Right lobe of liver (tissue), 6 donors: ENCODE measurements around the gene PARP3. TPM values are rescaled to one million over a fixed set of nuclear protein-coding genes. Genes with fewer than 3 reads are reported as not detected.

Source experiments
- ATAC-seq, 4 donors: fragments of 200-7000 bp; cut with Tn5 transposase; one replicate each; pipeline ENCODE4 v1.9.1; 2020; ENCODE audit warnings: mild to moderate bottlenecking in 4 of 4, moderate library complexity in 4 of 4
- DNase-seq, 3 donors: peaks; one replicate each; pipeline ENCODE4 v3.0.0-alpha.2; 2020
- H3K27ac ChIP-seq, 3 donors: fragments of 200-600 bp; one replicate each; pipeline ENCODE4 v1.8.0; 2022
- H3K27me3 ChIP-seq, 2 donors: fragments of 200-600 bp; one replicate each; pipeline ENCODE4 v1.8.0; 2022
- H3K36me3 ChIP-seq, 4 donors: fragments of 200-600 bp; sonication (generic) in 1 of 4; one replicate each; pipeline versions ENCODE4 v1.5.1 to v1.8.0; 2017 to 2022; ENCODE audit warnings: control low read depth in 1 of 4
- H3K4me1 ChIP-seq, 4 donors: fragments of 200-600 bp; sonication (generic) in 1 of 4; one replicate each; pipeline versions ENCODE4 v1.5.1 to v1.8.0; 2017 to 2022; ENCODE audit warnings: control low read depth in 1 of 4
- H3K4me3 ChIP-seq, 3 donors: fragments of 200-600 bp; one replicate each; pipeline ENCODE4 v1.8.0; 2022
- H3K9me3 ChIP-seq, 4 donors: fragments of 200-600 bp; sonication (generic) in 1 of 4; one replicate each; pipeline versions ENCODE4 v1.5.1 to v1.8.0; 2017 to 2022; ENCODE audit warnings: control low read depth in 1 of 4
- POLR2A ChIP-seq: fragments of 450-650 bp; IDR thresholded peaks from one replicate; pipeline ENCODE4 v1.6.1; 2017; ENCODE audit warnings: antibody characterized with exemption, mild to moderate bottlenecking
- WGBS: methylation state at CpG from one replicate; pipeline ENCODE4 v1.1.6; 2018; ENCODE audit warnings: low coverage, low lambda C conversion rate; ENCODE audit not compliant: insufficient coverage; ENCODE audit errors: missing lambda C conversion rate; 5-methylcytosine and 5-hydroxymethylcytosine counted together
- intact Hi-C, 2 donors: fragments of 100-400 bp; cut with DNase I; formaldehyde crosslinking; loops; one replicate each; pipeline versions ENCODE4 v1.11.2 to v1.14.1; 2022
- total RNA-seq, 6 experiments: library from RNA; depleted of rRNA in 2 of 6; stranded (reverse); fragments of >200 nt in 2 of 6; fragmentation: NEBNext Ultra II Directional in 3 of 6; extraction: Animal tissue kit (Norgen Biotek cat#: 25700) in 3 of 6; gene quantifications; one replicate each; pipeline versions ENCODE4 v1.1.0 to v1.2.4, GENCODE V29; 2016 to 2023
- TF ChIP-seq, protein P1 (sequence below), 4 donors: fragments of 200-600 bp in 3 of 4; fragments of 450-650 bp in 1 of 4; IDR thresholded peaks; one replicate each; pipeline versions ENCODE4 v1.5.1 to v1.8.0; 2016 to 2022; ENCODE audit warnings: antibody characterized with exemption in 4 of 4, mild to moderate bottlenecking in 2 of 4
- donor health status: DM: no; HTN: yes; CAD: no.
- donor health status: DM: no; HTN: no; CAD: no.
- donor health status: DM: no; HTN: no; CAD: no.
- donor health status: DM: no; HTN: yes; CAD: no.
- donor health status: DM: no; HTN: yes; CAD: no.

The PARP3 gene
- total RNA-seq, 6 experiments from 2014 or later, result 13.5 to 19.4 (median 16.0) TPM

DNA sequence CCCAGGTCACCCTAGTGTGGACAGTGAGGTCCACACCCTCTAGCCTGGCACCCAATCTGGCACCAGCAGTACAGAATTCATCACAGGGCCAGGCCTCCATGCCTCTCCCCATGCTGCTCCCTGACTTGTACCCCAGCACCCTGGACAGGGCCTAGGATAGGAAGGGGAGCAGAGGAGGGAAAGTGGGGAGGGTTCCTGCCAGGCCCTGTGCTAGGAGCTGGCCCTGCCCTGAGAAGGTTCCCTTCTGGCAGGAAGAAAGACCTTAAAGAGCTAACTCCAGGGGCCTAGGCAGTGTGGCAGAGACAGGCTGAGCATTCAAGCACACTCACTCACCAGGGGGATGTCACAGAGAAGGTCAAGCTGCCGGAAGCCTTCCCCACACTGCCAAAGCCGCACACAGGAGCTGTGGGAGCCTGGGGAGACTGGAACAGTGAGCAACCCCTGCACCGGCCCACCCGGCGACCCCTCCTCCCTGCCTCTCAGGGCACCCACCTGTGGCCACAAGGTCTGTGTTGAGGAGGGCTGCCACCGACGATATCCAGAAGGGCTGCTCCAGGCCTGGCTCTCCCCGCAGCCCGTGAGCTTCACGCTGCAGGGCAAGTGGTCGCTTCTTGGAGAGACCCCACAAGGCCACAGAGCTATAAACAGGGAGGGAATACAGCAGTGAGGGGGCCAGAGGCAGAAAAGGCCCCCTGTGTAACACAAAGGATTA lies 7.9 kb upstream of the PARP3 start:
- Histone ChIP-seq H3K27ac (no peak overlapping the region), H3K4me3 (no peak overlapping the region), H3K27me3 (no peaks in the 10 kb centered on the region), H3K36me3 (peaks cover 0 to 47% (median 12%) of the 10 kb centered on the region in 4 donors), H3K9me3 (no peaks in the 10 kb centered on the region), H3K4me1 (no peaks in the 10 kb centered on the region)
- peak in 1 of 3 donors; percentile 39 for DNase-seq
- 80% methylated on average over 1 of the region's 11 CpGs for WGBS
- ATAC-seq, result no peak
- TF ChIP-seq, protein P1, sequence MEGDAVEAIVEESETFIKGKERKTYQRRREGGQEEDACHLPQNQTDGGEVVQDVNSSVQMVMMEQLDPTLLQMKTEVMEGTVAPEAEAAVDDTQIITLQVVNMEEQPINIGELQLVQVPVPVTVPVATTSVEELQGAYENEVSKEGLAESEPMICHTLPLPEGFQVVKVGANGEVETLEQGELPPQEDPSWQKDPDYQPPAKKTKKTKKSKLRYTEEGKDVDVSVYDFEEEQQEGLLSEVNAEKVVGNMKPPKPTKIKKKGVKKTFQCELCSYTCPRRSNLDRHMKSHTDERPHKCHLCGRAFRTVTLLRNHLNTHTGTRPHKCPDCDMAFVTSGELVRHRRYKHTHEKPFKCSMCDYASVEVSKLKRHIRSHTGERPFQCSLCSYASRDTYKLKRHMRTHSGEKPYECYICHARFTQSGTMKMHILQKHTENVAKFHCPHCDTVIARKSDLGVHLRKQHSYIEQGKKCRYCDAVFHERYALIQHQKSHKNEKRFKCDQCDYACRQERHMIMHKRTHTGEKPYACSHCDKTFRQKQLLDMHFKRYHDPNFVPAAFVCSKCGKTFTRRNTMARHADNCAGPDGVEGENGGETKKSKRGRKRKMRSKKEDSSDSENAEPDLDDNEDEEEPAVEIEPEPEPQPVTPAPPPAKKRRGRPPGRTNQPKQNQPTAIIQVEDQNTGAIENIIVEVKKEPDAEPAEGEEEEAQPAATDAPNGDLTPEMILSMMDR (IDR thresholded peaks at IDR 0.05), result no peak
- no peak for TF ChIP-seq POLR2A
- intact Hi-C loops, result no loop called here

DNA sequence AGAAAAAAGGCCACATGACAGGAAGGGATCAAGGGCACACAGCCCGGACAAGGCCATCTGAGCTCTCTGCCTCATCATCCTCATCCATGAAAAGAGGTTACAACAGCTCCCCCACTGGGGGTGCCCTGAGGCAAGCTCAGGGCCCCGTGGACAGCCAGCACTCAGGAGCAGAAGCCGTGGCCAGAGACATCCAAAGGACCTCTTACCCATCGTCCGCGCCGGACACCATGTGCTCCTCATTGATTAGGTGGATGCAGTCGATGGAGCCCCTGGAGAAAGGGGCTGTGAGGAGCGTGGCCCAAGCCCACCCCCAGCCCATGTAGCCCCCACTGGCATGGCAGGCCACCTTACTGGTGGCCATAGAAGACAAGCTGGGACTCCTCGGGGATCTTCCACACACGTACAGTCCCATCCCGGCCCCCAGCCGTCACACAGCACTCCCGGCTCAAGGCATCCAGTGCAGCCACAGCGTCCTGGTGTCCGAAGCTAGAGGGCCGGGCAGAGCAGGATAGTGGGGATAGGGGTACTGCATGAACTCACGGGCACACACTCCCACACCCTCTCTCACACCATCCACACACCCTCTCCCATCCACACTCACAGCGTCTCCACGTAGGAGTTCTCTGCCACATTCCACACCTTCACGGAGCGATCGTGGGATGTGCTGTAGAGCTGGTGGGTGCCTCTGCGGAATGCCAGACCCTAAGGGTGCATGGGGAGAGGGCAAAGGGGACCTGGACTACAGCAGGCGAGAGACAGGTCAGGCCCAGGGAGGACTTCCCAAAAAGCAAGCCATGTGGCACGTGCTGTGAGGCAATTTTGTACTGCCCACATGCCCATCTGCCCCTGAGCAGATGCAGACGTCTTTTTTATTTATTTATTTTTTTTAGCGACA lies 6.9 kb upstream of the PARP3 start:
- intact Hi-C loops, result no loop called here
- Histone ChIP-seq H3K27ac (no peak overlapping the region), H3K4me3 (no peak overlapping the region), H3K36me3 (peaks cover 0 to 47% (median 12%) of the 10 kb centered on the region in 4 donors), H3K27me3 (no peaks in the 10 kb centered on the region), H3K4me1 (peaks cover 0 to 6% (median 1%) of the 10 kb centered on the region in 4 donors), H3K9me3 (no peaks in the 10 kb centered on the region)
- TF ChIP-seq, protein P1 (IDR thresholded peaks at IDR 0.05), result no peak
- no peak for TF ChIP-seq POLR2A
- 99% methylated on average over 9 of the region's 28 CpGs for WGBS
- DNase-seq (peak in 1 of 3 donors; percentile 39), ATAC-seq (no peak)

DNA sequence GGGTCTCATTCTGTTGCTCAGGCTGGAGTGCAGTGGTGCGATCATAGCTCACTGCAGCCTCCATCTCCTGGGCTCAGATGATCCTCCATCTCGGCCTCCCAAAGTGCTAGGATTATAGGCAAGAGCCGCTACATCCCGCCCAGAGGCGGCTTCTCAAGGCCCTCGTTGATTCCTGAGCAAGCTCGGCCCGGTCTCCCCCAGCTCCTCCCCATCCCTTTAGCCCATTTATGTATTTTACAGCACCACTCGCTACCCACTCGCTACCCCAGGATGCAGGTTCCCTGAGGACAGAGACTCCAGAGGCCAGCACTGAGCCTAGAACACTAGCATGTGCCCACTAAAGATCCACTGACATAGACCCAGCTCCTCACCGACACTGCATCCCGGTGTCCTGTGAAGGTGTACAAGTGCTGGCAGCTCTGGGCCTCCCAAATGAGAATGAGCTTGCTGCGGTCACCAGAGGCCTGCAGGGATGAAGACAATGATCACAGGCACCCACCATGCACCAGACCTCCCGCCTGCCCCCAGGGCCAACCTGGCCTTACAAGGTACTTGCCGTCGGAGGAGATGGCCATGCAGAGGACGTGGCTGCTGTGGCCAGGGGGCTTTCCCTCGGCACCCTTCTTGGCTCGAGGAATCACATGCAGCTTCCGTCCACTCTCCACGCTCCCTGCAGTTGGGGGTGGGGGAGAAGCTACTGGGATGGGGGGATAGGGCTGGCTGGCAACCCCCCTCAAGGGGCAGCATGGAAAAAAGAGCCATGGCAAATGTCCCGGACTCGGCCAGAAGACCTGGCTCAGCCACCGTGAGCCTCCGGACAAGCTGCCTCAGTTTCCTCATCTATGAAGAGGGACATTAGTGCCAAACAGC lies 6.0 kb upstream of the PARP3 start:
- H3K4me3 ChIP-seq, result no peak overlapping the region
- intact Hi-C loops, result no loop called here
- no peaks in the 10 kb centered on the region for H3K9me3 ChIP-seq
- ATAC-seq, result no peak
- H3K4me1 ChIP-seq, result peaks cover 0 to 14% (median 5%) of the 10 kb centered on the region in 4 donors
- TF ChIP-seq, protein P1 (IDR thresholded peaks at IDR 0.05), result no peak
- no peak for TF ChIP-seq POLR2A
- WGBS, result 95% methylated on average over 13 of the region's 25 CpGs
- H3K27ac ChIP-seq, result no peak overlapping the region
- H3K27me3 ChIP-seq, result no peaks in the 10 kb centered on the region
- H3K36me3 ChIP-seq, result peaks cover 0 to 47% (median 12%) of the 10 kb centered on the region in 4 donors
- DNase-seq, result peak in 1 of 3 donors; percentile 35

DNA sequence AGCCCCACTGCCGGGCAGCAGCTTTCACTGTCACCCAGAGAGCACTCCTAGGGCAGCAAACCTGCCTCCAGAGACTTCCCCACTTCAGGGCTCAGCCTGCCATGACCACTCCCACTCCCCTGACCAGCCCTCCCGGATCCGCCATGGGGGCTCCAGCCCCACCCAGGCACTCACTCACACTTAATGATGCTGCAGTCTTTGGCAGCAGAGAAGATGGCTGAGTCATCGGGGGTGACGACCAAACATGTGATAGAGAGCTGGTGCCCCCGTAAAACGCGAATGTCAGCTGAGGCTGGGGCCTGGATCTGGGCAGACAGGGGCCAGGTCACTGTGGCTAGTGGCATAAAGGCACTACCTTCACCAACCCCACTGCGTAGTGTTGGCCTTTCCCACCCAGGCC lies 5.1 kb upstream of the PARP3 start:
- DNase-seq, result peak in 1 of 3 donors; percentile 39
- H3K4me1 ChIP-seq, result peaks cover 0 to 15% (median 6%) of the 10 kb centered on the region in 4 donors
- 92% methylated on average over 2 of the region's 9 CpGs for WGBS
- peaks cover 0 to 47% (median 12%) of the 10 kb centered on the region in 4 donors for H3K36me3 ChIP-seq
- H3K9me3 ChIP-seq, result no peaks in the 10 kb centered on the region
- no peak overlapping the region for H3K4me3 ChIP-seq
- no peak overlapping the region for H3K27ac ChIP-seq
- H3K27me3 ChIP-seq, result no peaks in the 10 kb centered on the region
- TF ChIP-seq, protein P1 (IDR thresholded peaks at IDR 0.05), result no peak
- no peak for TF ChIP-seq POLR2A
- ATAC-seq, result no peak
- intact Hi-C loops, result no loop called here
